Lung (tissue), 12 donors: Measurements from ENCODE around the gene DBET. TPM values are rescaled to one million over a fixed set of nuclear protein-coding genes. Genes with fewer than 3 reads are reported as not detected.
"Not testable (repeated sequence)": the region's sequence is repeated elsewhere in the genome, so short reads cannot be mapped to it uniquely, and the experiment has no call there.

Experiments
- ATAC-seq: fragments of 200-7000 bp; cut with Tn5 transposase; one replicate; pipeline ENCODE4 v1.9.1; 2020; ENCODE audit warnings: moderate number of reproducible peaks; ENCODE audit not compliant: insufficient read depth, low FRiP score
- DNase-seq, 3 donors: peaks; one replicate each; pipeline ENCODE4 v3.0.0-alpha.2; 2013 to 2017
- H3K27ac ChIP-seq, 2 donors: one replicate each; pipeline ENCODE4 v1.5.1; 2013; ENCODE audit warnings: mild to moderate bottlenecking in 2 of 2, moderate library complexity in 2 of 2, control low read depth in 1 of 2, inconsistent platforms in 1 of 2, low read depth in 1 of 2, low read length in 1 of 2
- H3K27me3 ChIP-seq, 3 donors: one replicate each; pipeline ENCODE4 v1.5.1; 2013; ENCODE audit warnings: low read length in 2 of 3; ENCODE audit not compliant: control insufficient read depth in 3 of 3, insufficient read depth in 3 of 3
- H3K36me3 ChIP-seq, 4 donors: one replicate each; pipeline ENCODE4 v1.5.1; 2013; ENCODE audit warnings: low read length in 4 of 4, mild to moderate bottlenecking in 1 of 4, moderate library complexity in 1 of 4; ENCODE audit not compliant: control insufficient read depth in 4 of 4, insufficient read depth in 4 of 4
- H3K4me1 ChIP-seq, 5 donors: one replicate each; pipeline ENCODE4 v1.5.1; 2013; ENCODE audit warnings: low read length in 5 of 5, mild to moderate bottlenecking in 2 of 5, moderate library complexity in 1 of 5; ENCODE audit not compliant: control insufficient read depth in 5 of 5, insufficient read depth in 5 of 5
- H3K4me3 ChIP-seq: one replicate; pipeline ENCODE4 v1.5.1; 2013; ENCODE audit warnings: mild to moderate bottlenecking, control low read depth, moderate library complexity
- H3K9ac ChIP-seq, 2 donors: one replicate each; pipeline ENCODE4 v1.5.1; 2013; ENCODE audit warnings: low read length in 2 of 2, control low read depth in 1 of 2; ENCODE audit not compliant: insufficient read depth in 1 of 2
- H3K9me3 ChIP-seq, 4 donors: one replicate each; pipeline ENCODE4 v1.5.1; 2013; ENCODE audit warnings: low read length in 3 of 4, mild to moderate bottlenecking in 1 of 4, moderate library complexity in 1 of 4; ENCODE audit not compliant: control insufficient read depth in 4 of 4, insufficient read depth in 3 of 4
- CTCF ChIP-seq: IDR thresholded peaks from 2 replicates; pipeline ENCODE4 v1.5.1; 2012; ENCODE audit warnings: mild to moderate bottlenecking; ENCODE audit errors: control extremely low read depth, extremely low read depth
- WGBS, 2 donors: extraction: QIAGEN DNeasy Blood & Tissue Kit; methylation state at CpG; one replicate each; pipeline ENCODE4 v1.1.7; 2013; 5-methylcytosine and 5-hydroxymethylcytosine counted together
- polyA plus RNA-seq, 2 donors: library from polyadenylated mRNA; stranded (reverse); fragments of 200-250 nt; gene quantifications; one replicate each; pipeline ENCODE4 v1.2.1, GENCODE V29; 2013
- total RNA-seq, 2 donors: library from RNA; depleted of rRNA in 1 of 2; stranded (reverse); fragments of >200 nt in 1 of 2; gene quantifications; one replicate each; pipeline ENCODE4 v1.2.1, GENCODE V29; 2014 to 2021
- donor health status: control.
- donor health status: control.
- donor health status: Bipolar disorder and iron deficiency.
- donor health status: healthy.
- donor health status: DM: yes; HTN: yes; CAD: no.

DBET gene
- total and polyA plus RNA-seq, 4 donors, result not detected

GRCh38 chr4:190019023-190019858 is 45.1 kb upstream of the DBET start:
- Histone ChIP-seq H3K9me3 (peaks cover 0 to 18% (median 0%) of the 10 kb centered on the region in 4 donors), H3K27me3 (peaks cover 20 to 66% (median 42%) of the 10 kb centered on the region in 3 donors), H3K27ac (no peak overlapping the region), H3K36me3 (no peaks in the 10 kb centered on the region), H3K4me3 (no peak overlapping the region), H3K9ac (no peak overlapping the region), H3K4me1 (peaks cover 0 to 18% (median 0%) of the 10 kb centered on the region in 5 donors)
- TF ChIP-seq CTCF, result no peak
- 3 to 9% methylated on average over 56 to 57 of the region's 57 CpGs for WGBS, 2 donors
- ATAC-seq (no peak), DNase-seq (peak in 1 of 3 donors; percentile 15)

GRCh38 chr4:190019859-190020463 is 44.3 kb upstream of the DBET start:
- not testable (repeated sequence) for H3K4me3 ChIP-seq, ATAC-seq, H3K36me3 ChIP-seq, H3K27ac ChIP-seq, DNase-seq, H3K9ac ChIP-seq
- peaks cover 20 to 64% (median 39%) of the 10 kb centered on the region in 3 donors for H3K27me3 ChIP-seq
- WGBS, 2 donors, result 22% methylated on average over 29 of the region's 29 CpGs
- H3K9me3 ChIP-seq, result peaks cover 0 to 14% (median 0%) of the 10 kb centered on the region in 4 donors
- H3K4me1 ChIP-seq, result peaks cover 0 to 15% (median 0%) of the 10 kb centered on the region in 5 donors

GRCh38 chr4:190020790-190021717 is 43.2 kb upstream of the DBET start:
- H3K4me3 ChIP-seq, result no peak overlapping the region

GRCh38 chr4:190021973-190022372 is 42.3 kb upstream of the DBET start:
- H3K9me3 ChIP-seq, H3K4me3 ChIP-seq, ATAC-seq, H3K36me3 ChIP-seq, H3K9ac ChIP-seq, DNase-seq, H3K27ac ChIP-seq: not testable (repeated sequence)
- peaks cover 0 to 12% (median 0%) of the 10 kb centered on the region in 5 donors for H3K4me1 ChIP-seq
- WGBS, 2 donors, result 47 to 51% methylated on average over 17 of the region's 39 CpGs
- H3K27me3 ChIP-seq, result peaks cover 14 to 47% (median 28%) of the 10 kb centered on the region in 3 donors

More at GRCh38 chr4:190020790-190021717, 43.2 kb upstream of the DBET start:
- no peak for TF ChIP-seq CTCF
- H3K36me3 ChIP-seq, result no peaks in the 10 kb centered on the region
- peaks cover 0 to 12% (median 0%) of the 10 kb centered on the region in 5 donors for H3K4me1 ChIP-seq
- H3K27ac ChIP-seq, result no peak overlapping the region
- H3K9me3 ChIP-seq, result peaks cover 0 to 9% (median 0%) of the 10 kb centered on the region in 4 donors
- ATAC-seq (no peak), DNase-seq (peak; percentile 34 to 56 (median 55))
- H3K27me3 ChIP-seq, result peaks cover 14 to 56% (median 36%) of the 10 kb centered on the region in 3 donors
- WGBS, 2 donors, result 8 to 10% methylated on average over 43 to 55 of the region's 55 CpGs
- H3K9ac ChIP-seq, result no peak overlapping the region

- H3K4me3 ChIP-seq, DNase-seq: not testable (repeated sequence)
Measured at GRCh38 chr4:190022614-190023281, 41.6 kb upstream of the DBET start.

More at GRCh38 chr4:190022614-190023281, 41.6 kb upstream of the DBET start:
- 24 to 27% methylated on average over 33 to 38 of the region's 47 CpGs for WGBS, 2 donors
- not testable (repeated sequence) for H3K9me3 ChIP-seq, H3K4me1 ChIP-seq, H3K27ac ChIP-seq, H3K36me3 ChIP-seq, H3K9ac ChIP-seq
- peaks cover 8 to 44% (median 26%) of the 10 kb centered on the region in 3 donors for H3K27me3 ChIP-seq
- peak; percentile 39 for ATAC-seq
